GM06990 (cell line): ENCODE data around the gene TTPAL.

ENCODE experiments used
- DNase-seq: peaks from one replicate; pipeline ENCODE4 v3.0.0-alpha.2; 2011; ENCODE audit not compliant: insufficient read length; ENCODE audit errors: extremely low read depth
- H3K27me3 ChIP-seq: replicated peaks from 2 replicates; pipeline ENCODE4 v1.6.0; 2011; ENCODE audit warnings: low read length; ENCODE audit not compliant: control insufficient read depth, insufficient read depth
- H3K36me3 ChIP-seq: 2 replicates; pipeline ENCODE4 v1.5.1; 2011; ENCODE audit warnings: low read length; ENCODE audit not compliant: control insufficient read depth, insufficient read depth
- H3K4me3 ChIP-seq: replicated peaks from 2 replicates; pipeline ENCODE4 v1.5.1; 2011; ENCODE audit warnings: low read depth, mild to moderate bottlenecking, control low read depth, low read length
- CTCF ChIP-seq: IDR thresholded peaks from 2 replicates; pipeline ENCODE4 v1.5.1; 2011; ENCODE audit warnings: low read length, control low read depth, mild to moderate bottlenecking, inconsistent platforms; ENCODE audit not compliant: insufficient read depth, poor library complexity, severe bottlenecking

TTPAL gene

GRCh38 chr20:44516491-44516890 lies 40.8 kb downstream of the TTPAL start:
- DNase-seq, result no peak
- no peaks in the 10 kb centered on the region; the same call in none of the 2 replicates for H3K36me3 ChIP-seq
- H3K27me3 ChIP-seq, result no peaks in the 10 kb centered on the region
- no peak for TF ChIP-seq CTCF
- no peak overlapping the region for H3K4me3 ChIP-seq

- no peak for TF ChIP-seq CTCF
- Histone ChIP-seq H3K4me3 (no peak overlapping the region), H3K27me3 (no peaks in the 10 kb centered on the region), H3K36me3 (no peaks in the 10 kb centered on the region; the same call in none of the 2 replicates)
- no peak for DNase-seq
Observed at GRCh38 chr20:44517454-44517853, 41.8 kb downstream of the TTPAL start.

GRCh38 chr20:44518248-44518647 lies 42.6 kb downstream of the TTPAL start:
- Histone ChIP-seq H3K27me3 (no peaks in the 10 kb centered on the region), H3K4me3 (no peak overlapping the region), H3K36me3 (no peaks in the 10 kb centered on the region; the same call in none of the 2 replicates)
- DNase-seq, result no peak
- no peak for TF ChIP-seq CTCF

- H3K27me3 ChIP-seq, result no peaks in the 10 kb centered on the region
- no peaks in the 10 kb centered on the region; the same call in none of the 2 replicates for H3K36me3 ChIP-seq
- no peak for TF ChIP-seq CTCF
- H3K4me3 ChIP-seq, result peak overlapping the region; percentile 98
- no peak for DNase-seq
Observed at GRCh38 chr20:44520881-44521280, 45.2 kb downstream of the TTPAL start.

GRCh38 chr20:44521484-44522481 lies 46.1 kb downstream of the TTPAL start, which contains the start of gene SERINC3:
Gene SERINC3, minus strand, starts transcription at chr20:44522070. Its CDS starts 119 bp downstream, at chr20:44521951.
- H3K4me3 ChIP-seq, result peak within 1 kb of the TSS; percentile 98
- H3K27me3 ChIP-seq, result no peaks in the 10 kb centered on the region
- DNase-seq, result peak; percentile 97
- TF ChIP-seq CTCF, result peak; percentile 44
- no peaks in the 10 kb centered on the region; the same call in none of the 2 replicates for H3K36me3 ChIP-seq
